HG03097 (cell line): Measurements from ENCODE around the gene DCAKD.
"Not testable (repeated sequence)": the region's sequence is repeated elsewhere in the genome, so short reads cannot be mapped to it uniquely, and the experiment has no call there.

ENCODE experiments used
- ATAC-seq: cut with Tn5 transposase; IDR thresholded peaks from one replicate; pipeline ENCODE4 v1.9.1; 2021; ENCODE audit not compliant: unreplicated experiment, low FRiP score

Gene DCAKD

DNA sequence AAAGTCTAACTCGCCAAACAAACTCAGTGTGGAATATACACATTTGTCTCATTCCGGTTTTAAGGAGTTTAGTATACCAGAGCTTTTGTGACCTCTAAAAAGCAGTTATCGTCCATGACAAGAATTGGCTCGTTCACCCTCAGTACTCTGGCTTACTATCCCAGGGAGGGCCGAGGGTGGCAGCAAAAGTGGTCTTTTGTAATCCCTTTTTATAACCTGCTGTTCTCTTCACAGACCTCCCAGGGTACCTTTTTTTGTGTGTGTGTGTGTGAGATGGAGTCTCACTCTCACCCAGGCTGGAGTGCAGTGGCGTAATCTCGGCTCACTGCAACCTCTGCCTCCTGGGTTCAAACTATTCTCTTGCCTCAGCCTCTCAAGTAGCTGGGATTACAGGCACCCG lies 18.6 kb upstream of the DCAKD start:
- ATAC-seq = no peak

DNA sequence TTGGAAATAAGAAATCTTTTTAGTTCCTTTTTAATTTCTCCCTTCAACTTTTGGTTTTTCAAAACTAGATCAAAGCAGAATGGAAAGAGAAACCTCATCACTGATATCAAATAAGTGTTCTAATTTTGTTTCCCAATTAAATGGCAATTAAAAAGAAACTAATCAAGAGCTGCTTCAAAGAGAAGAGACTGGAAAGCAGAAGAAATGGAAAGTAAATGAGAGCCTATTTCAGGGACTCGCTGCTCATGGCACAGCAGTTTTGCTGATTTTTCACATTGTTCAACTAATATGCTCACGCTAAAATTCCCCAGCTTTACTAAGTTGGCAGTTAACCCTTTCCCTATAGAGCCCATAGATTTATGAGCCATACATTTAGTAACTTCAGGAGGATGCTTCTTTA lies 16.2 kb upstream of the DCAKD start:
- ATAC-seq = no peak

DNA sequence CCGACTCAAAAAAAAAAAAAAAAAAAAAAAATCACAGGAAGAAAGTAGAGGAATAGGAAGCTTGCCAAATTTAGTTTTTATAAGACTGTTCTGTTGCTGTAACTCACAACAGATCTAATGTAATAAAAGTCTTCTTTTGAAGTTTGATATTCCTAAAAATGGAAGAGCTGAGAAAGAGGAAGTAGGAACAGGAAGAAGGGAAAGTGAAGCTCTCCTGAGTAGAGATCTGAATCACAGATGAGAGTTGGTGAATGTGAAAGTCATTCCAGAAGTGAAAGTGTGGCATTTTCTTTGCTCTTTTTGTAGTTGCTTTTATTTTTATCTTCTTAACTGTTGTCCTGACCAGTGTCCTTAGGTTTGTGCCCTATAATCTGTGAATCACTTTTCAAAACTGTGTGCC lies 11.8 kb upstream of the DCAKD start:
- no peak for ATAC-seq

DNA sequence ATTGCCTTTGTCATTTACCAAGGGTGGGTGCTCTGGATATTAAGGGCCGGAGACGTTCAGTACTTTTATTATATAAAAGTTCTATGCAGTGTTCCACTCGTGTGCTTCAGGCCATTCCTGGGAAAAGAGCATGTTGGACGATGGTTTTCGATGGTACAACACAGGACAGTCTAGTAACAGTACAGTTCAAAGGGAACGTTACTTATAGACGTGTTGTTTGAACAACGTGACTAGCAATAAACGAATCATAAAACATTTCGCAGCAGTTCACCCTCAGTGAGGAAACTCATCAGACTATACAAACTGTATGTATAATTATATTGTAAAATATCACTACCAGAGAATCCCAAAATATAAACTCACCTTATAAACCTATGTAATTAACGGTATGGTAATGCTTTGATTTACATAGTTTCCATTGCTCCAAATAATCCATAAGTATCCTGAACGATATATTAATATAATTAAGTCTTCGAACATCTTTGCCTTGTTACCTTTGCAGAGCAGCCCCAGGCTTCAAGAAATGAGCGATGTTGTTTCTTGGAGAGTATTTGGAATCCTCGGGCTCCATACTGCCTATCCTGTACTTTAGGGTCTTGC lies 10.3 kb upstream of the DCAKD start:
- ATAC-seq = no peak

DNA sequence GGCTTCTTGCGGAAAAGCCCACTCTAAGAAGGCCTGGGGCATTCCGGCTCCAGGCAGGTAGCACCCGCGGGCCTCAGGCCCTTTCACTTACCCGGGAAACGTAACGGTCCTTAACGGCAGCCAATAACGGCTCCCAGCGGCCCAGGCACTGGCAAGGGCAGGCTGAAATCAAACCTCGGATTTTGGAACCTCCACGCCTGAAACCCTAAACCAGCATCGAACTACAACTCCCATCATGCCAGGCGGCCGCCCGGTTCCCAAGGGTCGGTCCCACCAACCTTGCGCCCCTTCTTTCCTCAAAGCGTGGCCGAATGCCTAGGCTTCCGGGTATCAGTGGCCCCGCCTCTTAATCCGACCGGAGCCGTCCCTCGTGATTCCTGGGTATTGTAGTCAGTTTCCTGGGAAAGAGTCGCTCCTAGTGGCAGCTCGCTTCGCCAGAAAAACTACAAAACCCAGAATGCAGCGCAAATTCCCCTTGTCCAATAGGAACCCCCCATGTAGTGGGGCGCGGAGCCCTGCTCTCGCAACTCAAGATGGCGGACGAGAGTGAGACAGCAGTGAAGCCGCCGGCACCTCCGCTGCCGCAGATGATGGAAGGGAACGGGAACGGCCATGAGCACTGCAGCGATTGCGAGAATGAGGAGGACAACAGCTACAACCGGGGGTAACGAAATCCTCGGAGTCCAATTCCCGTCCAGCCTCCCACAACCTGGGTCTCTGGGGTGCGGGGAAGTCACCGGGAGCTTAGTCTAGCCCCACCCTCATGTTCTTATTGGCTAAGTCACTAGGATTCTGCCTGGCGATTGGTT lies 9.6 kb upstream of the DCAKD start, which contains the start of gene NMT1:
TSS of gene NMT1 (plus strand) at position 521 of the 809 bp plus-strand sequence. CDS start at position 534, 13 bp downstream.
- peak; percentile 93 for ATAC-seq

DNA sequence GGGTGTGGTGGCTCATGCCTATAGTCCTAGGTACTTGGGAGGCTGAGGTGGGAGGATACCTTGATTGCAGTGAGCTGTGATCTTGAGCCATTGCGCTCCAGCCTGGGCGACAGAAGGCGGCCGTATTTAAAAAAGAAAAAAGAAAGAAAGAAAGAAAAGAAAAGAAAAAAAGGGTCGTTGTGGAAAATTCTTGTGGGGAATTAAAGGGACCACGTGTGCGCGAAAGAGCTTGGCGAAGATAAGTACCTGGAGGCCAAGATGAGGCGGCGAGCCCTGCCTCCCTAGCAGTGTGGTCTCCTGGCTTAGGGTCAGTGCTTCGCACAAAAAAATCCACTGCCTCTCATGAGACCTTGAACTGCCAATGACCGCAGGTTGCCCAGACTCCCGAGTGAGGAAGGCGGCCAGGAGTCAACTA lies 9.0 kb upstream of the DCAKD start:
- ATAC-seq = peak; percentile 13

DNA sequence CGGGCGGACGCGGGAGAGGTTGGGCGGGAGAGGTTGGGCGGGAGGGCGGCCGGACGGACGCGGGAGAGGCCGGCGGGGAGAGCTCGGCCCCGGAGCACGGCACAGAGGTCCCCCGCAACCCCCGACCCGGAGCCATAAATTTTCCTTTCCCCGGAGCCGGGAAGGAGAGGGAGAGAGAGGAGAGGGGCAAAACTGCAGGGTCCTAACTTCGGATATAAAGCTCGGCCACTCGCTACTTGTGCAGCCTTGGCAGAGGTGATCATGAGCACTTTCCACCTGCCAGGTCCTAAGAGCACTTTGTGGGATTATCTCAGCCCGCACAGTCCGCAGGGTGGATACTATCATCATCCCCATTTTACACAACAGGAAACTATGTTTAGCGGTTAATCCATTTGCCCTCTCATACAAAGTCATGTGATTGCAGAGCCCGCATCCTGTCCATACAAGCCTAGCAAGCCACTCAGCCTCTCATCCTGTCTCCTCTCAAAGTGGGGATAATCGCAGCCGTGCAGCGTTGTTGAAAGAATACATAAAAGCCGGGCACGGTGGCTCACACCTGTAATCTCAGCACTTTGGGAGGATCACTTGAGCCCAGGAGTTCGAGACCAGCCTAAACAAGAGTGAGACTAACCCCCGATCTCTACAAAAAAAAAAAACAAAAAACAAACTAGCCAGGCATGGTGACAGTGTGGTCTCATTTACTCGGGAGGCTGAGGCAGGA lies 780 bp upstream of the DCAKD start:
- no peak for ATAC-seq

DNA sequence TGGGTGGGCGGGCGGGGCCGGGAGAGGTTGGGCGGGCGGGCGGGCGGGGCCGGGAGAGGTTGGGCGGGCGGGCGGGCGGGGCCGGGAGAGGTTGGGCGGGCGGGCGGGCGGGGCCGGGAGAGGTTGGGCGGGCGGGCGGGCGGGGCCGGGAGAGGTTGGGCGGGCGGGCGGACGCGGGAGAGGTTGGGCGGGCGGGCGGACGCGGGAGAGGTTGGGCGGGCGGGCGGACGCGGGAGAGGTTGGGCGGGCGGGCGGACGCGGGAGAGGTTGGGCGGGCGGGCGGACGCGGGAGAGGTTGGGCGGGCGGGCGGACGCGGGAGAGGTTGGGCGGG lies 254 bp upstream of the DCAKD start:
- not testable (repeated sequence) for ATAC-seq

DNA sequence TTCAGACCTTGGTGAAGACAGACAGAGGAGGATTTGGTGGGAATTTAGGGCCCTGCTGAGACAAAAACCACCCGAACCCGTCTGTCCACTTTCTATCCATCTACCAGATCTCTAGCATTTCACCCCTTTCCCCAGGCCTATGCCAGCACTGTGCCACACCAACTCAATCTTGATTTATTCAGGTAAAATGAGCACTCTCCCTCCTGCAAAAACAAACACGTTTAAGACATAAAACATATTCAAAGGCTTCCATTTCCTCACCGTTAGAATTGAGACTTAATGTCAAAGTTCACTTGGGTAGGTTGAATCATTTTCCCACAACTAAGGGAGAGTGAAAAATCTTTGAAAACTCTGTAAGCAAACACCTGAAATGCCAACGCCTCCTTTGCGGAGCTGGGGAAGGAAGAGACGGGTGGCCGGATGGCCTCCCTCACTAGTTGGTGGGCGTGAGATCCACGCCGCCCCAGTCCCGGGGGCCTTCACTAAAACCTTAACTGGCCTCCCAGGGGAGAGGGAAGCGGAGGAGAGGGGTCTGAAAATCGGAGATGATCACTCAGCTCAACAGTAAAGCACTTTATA lies 862 bp downstream of the DCAKD start:
- peak; percentile 10 for ATAC-seq

DNA sequence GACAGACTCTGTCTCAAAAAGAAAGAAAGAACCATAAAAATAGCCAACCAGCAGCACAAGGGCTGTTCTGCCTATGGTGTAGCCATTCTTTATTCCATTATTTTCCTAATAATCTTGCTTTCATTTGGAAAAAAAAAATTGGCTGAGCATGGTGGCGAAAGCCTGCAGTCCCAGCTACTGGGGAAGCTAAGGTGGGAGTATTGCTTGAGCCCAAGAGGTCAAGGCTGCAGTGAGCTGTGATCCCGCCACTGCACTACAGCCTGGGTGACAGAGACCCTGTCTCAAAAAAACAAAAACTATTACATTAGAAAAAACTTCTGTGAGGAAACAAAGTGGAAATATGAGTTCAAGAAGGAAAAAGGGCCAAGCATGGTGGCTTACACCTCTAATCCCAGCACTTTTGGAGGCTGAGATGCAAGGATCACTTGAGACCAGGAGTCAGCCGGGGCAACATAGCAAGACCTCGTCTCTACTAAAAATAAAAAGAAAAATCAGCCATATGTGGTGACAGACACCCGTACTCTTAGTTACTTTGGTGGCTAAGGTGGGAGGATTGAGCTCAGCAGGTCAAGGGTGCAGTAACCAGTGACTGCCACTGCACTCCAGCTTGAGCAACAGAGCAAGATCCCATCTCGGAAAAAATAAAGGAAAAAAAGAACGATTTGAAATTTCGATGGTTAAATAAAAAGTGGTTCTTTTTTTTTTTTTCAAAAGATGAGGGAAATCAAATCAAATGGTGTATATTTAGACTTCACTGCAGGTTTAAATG lies 2.5 kb downstream of the DCAKD start:
- no peak for ATAC-seq

DNA sequence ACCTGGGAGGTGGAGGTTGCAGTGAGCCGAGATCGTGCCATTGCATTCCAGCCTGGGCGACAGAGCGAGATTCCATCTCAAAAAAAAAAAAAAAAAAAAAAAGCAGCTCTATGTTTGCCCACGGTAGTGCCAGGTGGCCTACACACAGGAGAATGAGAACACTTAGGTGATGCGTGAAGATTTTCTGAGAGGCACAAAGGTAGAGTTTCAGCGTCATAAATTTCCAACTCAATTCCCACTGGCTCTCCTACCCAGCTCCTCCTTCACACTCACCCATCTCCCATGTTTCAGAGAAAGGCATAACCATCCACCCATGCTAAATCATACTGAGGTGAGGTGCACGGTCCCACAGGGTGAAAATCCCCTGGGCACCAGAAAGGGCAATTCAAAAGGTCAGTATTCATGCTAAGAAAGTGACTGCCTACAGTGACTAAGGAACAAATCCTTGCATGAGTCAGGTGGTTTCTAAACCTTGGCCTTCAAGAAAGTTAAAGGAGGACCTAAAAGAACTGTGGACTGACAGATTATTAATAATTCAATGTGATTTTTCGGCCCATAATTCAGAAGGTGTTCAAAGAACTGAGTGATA lies 4.8 kb downstream of the DCAKD start:
- no peak for ATAC-seq

DNA sequence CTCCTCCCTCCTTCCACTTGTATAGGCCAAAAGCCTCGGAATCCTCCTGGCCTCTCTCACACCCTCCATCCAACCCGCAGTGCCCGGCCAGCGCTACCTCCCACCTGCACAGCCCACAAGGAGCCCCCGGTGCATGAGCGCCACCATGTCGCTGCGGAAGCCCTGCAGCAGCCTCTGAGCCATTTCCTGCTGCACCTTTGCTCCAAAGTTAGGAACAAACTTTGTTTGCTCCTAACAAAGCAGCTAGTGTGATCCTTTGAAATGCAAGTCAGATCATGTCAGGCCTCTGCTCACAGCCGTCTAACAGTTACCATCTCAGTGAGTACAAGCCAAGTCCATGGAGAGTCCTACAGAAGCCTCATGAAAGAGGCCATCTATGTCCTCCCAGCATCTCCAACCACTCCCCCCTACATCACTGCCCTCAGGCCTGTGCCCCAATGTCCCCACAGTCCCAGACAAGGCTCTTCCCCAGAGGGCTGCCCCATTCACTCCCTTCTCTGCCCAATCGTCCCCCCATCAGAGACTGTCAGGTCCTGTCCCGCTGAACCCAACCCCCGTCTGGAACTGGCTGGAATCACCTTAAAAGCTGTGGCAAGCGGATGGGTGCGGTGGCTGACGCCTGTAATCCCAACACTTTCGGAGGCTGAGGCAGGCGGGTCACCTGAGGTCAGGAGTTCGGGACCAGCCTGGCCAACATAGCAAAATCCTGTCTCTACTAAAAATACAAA lies 7.5 kb downstream of the DCAKD start:
- ATAC-seq = no peak

DNA sequence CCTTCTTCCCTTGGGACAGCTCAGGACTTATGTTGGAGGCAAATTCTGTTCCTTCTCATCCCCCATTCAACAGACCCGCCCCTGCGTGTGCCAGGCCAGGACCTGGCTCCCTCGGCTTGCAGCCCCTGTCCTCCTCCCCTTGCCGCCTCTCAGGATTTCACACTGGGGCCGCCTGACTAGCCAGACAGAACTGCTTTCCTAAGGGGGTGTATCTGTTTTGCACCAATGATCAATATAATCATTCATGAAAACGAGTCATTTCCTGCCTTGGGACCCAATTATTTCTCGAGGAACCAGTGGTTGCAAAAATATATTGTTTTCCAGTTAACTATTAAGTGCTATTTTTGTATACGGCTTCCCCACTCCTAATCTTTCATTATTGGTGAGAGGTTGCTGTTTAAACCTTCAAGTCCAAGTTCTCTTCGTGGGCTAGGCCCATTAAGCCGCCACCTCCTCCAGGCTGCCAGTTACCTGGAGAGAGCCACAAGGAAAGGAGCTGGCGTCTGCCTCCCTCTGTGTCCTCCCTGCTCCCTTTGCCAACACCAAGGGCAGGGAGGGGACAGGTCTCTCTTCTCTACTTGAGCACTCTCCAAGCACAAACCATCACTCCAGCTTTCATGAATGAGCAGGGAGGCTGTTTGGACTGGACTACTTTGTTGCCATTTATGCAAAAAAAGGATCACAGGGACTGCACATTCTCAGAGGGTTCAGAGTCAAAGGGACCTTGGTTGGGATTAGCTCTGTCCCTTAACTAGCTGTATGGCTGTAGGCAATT lies 8.9 kb downstream of the DCAKD start:
- ATAC-seq = no peak

DNA sequence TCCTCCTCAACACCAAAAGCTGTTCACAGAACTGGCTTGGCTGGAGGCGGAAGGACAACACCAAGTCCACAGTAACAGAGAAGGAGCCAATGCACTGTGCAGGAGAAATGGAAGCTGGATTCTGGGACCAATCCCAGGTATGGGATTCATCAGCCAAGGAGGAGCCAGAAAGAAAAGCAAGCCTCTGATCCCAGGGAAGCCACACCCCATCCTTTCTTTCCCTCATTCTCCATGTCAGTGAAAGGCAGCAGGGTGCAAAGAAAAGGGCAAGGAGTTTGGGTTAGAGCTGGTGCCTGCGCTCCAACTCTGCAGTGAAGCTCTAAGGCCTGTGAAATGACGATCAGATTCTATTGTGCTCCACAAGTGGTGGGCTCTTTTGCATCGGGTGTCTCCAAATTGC lies 11.0 kb downstream of the DCAKD start:
- ATAC-seq = no peak

DNA sequence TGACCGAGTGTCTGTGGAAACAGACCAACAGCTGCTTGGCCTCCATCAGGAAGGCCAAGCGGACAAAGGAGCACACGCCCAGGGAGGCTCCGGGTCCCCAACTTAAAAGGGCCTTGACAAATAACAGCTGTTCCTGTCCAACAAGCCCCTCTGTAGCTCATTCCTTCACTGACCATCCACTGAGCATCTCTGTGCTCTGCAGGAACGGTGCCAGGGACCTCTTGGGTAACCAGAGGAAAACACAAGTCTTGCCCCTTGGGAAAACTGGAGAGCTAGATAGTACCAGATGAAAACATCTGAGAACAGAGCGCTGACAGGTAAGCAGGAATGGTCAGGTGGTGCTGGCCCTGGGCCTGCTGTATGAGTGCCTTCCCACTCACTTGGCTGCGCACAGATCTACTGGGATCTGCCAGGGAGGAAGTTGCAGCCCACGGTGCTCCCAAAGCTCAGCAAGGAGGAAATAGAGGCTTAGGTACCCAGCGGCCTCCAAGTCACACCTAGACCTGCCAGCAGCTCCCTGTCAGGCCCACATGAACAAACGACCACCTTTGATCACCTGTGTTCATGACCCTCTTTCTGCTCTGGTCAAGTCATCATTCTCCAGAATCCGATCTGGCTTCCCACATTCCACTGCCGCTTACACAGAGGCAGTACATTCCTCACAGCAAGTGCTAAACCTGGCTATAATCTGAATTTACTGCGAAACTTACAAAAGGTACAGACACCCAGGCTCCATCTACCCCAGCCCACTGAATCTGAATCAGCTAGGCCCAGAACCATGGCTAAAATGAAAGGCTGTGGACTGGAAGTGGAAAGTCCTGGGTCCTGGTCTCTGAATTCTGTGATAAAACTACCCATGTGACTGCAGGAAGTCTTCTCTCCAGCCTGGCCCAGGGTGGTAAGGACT lies 12.5 kb downstream of the DCAKD start:
- no peak for ATAC-seq

DNA sequence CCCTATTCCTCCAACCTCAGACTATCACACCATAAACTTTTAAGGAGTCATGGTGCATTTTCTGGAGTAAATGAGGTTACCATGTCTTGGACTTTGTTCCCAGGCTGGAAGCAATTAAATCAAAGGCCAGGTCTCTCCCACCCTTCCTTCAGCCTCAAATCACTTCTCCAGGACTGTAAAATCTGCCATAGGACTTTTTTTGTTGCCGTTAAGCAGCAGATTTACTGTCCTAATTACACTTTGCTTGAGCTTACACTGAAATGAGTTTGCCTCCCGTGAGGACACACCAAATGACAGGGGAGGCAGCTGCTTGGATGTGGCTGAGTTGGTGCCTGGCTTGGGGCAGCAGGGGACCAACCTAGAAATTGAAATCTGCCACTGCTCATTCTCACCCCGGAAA lies 14.7 kb downstream of the DCAKD start:
- no peak for ATAC-seq

DNA sequence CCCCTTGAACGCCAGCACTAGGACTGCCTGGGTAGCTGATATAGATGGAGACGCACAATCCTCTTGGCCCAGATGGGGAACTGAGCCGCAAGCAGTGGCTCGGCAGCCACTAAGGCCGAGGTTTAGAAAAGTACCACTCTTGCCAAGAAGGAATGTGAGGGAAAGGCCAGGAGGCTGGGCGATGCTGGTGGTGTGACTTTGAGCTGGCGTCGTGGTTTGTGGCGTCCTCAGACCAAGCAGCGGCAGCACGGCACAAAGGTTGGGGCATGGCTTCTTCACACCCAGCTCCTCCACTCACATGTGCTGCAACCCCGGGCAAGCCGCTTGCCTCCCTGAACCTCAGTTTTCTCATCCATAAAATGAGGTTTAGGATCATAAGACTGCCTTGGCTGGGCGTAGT lies 15.6 kb downstream of the DCAKD start:
- ATAC-seq = no peak

DNA sequence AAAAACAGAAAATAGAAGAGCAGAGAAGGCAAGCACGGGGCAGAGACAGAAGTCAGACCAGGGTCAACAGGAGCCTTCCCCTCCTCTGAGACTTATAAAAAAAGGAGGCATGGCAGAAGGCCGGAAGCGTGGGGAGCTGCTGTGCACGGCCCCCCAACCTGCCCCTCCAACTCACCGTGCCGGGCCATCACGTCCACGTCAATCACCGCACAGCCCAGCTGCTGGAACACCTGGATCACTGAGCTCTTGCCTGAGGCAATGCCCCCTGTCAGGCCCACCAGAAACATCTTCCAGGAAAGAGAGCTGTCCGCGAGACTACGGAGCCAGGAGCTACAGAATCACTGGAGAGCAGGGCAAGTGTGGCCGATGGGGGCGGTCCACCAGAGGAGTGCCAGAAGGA lies 16.8 kb downstream of the DCAKD start:
- no peak for ATAC-seq
